GM21825 (cell line): ENCODE results near the gene BUB1B.

ENCODE experiments used
- ATAC-seq: cut with Tn5 transposase; IDR thresholded peaks from one replicate; pipeline ENCODE4 v1.9.1; 2021; ENCODE audit warnings: mild to moderate bottlenecking, moderate library complexity; ENCODE audit not compliant: unreplicated experiment

The BUB1B gene

DNA sequence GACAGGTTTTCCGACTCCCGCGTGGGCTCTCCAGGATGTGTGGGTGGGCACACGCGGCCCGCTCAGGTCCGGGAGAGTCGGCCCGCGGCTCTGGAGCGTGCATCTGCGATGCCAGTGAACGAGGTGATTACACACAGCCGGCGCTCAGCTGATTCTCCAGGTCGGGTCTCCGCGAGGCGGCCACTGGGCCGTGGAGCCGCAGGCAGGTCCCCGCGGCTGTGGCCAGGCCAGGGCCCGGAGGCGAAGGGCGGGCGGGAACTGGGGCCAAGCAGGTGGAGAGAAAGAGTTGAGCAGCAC is 91.2 kb downstream of the BUB1B start:
- ATAC-seq: no peak

GRCh38 chr15:40252438-40253166 is 91.7 kb downstream of the BUB1B start:
- no peak for ATAC-seq

DNA sequence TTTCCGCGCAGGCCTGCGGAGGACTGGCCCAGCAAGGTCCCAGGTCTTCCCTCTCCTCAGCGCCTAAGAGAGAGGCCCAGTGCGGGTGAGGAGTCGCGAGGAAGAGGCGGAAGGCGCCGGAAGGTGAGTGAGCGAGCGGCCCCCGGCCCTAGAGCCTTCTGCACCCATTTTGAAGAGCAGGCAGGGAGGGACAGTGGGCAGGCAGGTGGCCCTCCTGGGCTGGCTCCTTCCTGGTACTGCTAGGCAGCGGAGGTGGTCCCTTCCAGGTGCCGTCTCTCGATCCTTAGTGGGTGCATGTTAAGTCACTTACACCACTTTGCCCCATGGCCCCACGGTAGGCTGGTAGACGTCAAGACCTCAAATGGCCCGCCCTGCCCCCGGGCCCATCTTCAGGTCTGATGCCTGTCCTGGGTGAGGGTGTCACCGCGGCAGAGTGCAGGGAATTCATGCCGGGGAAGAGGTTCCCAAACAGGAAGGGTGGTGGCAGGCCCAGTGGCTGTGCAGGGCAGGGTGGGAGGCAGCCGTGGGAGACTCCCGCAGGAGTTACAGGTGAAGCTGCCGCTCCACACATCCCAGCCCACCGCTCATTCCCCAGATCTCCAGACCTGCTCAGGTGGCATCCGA is 92.4 kb downstream of the BUB1B start:
- ATAC-seq: no peak

DNA sequence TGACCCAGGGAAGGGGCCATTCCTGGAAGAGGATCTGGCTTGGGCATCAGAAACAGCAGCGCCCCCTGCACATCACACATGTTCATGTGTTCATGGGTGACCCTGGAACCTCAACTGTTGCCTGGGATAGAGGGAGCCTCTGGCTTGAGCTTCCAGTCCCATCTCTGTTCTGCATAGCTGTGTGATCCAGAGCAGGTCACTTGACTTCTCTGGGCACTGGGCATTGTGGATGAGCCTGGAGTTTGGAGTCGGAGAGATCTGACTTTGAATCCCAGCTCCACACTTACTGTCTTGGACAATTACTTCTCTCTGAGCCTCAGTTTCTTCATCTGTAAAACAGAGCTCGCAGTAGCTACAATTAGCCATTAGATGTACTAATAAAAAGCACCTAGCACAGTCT is 93.6 kb downstream of the BUB1B start:
- ATAC-seq: no peak

DNA sequence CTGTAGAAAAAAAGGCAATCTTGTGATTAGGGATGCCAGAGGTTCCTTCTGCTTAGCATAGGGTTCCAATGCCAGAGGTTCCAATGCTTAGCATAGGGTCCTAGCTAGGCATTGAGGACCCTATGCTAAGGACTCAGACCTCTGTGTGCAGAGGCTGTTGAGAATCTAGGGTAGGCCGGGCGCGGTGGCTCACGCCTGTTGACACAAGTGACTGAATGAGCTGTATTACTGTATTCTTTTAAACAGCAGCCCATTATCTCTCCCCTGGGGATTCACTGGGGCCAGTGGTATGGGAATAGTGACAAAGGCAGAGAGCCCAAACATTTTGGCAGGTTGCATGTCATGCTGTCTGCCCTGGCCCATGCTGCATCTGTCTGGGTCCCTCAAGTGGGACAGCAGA is 94.2 kb downstream of the BUB1B start:
- ATAC-seq: no peak

DNA sequence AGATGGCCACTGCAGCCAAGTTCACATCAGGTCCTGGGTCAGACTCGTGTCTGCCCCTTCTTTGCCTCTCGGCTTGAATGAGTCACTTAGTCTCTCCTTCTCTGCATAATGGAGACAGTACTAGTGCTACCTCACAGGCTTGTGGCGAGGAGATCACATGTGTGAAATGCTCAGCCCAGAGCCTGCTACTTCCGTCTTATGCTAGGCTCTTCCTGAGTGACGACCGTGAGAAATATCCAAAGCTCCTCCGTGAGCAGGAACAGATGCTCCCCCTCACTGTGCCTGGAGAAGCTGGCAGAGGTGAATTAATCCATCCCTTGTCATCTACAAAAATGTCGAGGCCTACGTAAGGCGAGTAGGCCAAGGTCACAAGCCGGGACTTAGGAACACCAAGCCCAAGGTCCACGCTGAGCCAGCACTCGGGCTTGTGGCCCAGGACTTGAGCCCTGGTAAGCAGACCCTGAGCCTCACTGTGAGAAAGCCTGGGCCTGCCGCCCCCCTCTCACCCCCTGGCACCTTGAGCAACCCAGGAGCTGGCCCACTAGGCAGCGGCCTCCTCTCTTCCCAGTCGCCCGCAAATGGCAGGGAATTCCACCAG is 95.9 kb downstream of the BUB1B start:
- ATAC-seq: no peak

DNA sequence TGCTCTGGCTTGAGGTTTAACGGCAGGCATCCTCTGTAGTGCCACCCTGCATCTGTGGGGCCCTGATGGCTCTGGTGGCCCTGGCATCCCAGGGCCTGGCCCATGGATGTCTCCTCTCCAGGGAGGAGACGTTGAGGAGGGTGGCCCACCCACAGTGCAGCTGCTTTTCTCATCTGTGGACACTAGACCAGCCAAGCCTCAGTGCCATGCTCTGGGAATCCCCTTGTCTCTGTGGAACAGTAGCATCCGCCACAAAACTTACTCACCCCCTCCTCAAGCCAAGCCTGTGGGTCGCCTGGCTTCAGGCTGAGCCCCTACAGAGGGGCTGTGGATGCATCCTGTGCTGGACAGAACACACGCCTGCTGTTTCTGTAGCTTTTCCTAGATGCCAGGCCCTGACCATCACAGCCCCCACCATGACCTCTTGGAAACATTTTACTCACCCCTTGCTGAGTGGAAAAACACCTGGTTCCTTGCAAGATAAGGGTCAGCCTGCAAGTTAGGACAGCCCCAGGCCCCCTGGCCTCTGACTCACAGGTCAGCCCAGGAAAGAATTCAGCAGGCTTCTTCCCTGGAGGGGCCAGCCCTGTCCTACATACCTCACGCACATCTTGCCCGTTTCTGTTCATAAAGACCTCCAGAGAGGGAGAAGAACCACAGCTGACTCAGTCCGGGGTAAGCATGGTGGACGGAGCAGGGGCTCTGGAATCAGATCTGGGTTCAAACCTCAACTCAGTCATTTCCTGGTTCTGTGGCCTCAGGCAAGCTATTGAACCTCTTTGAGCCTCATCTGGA is 97.0 kb downstream of the BUB1B start:
- ATAC-seq: no peak

DNA sequence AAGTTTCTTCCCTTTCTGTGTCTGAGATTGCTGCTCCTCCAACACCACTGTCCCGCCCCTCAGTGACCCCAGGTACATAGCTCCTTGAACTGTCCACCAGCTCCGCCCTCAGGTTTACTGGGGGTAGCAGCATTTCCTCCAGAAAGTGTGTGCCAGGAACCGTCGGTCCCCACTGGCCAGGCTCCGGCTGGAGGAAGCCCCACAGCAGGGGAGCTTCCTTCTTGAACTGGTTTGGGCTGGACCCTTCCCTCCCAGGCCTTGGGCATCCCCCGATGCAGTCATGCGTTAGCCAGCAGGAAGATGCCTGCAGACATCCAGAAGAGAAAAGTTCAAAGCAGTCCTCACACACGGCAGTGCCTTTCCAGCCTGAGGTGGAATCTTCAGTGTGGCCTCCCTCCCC is 97.7 kb downstream of the BUB1B start:
- ATAC-seq: no peak

DNA sequence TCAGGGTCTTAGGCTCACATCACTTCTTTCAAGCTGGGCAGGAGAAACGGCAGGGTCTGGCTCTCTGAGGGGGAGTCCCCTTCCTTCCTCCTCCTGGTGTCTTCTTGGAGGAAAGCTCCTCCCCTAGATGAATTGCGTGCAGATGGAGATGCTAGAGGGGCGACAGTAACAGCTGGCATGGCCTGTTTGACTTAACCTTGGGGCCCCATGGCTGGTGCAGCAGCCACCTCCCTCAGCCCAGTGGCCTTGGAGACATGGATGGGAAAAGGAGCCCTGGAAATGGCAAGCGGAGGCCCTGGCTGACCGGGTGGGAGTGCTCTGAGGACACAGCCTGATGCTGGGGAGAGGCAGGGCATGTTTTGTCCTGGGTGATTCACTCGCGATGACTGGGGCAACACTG is 98.2 kb downstream of the BUB1B start:
- ATAC-seq: no peak

DNA sequence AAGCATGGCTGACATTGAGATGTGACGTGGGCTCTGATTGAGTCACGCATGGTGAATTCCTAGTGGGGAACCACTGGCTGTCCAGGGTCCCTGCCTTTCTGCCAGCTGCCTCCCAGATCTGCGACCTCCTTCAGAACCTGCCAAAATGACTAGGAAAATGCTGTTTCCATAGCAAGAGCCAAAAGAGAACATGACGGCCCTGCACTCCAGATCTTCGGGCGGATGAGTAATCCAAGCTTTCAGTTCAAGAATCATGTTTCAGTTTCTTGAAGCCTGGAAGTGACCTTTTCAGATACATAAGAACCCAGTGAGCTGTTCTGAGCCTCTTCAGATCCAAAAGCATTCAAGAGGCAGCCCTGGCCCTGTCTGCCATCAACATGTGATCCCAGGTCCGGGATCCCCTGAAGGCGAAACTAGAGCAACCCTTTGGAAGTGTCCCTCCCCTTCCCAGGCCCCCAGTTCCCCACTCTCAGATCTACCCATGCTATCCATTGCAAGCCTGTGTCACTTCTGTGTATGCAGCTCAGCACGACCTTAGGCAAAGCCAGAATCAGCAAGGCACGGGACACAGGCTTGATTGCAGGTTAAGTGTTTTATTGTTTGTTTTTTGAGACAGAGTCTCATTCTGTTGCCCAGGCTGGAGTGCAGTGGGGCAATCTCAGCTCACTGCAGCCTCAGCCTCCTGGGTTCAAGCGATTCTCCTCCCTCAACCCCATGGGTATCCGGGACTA is 102.3 kb downstream of the BUB1B start:
- no peak for ATAC-seq

DNA sequence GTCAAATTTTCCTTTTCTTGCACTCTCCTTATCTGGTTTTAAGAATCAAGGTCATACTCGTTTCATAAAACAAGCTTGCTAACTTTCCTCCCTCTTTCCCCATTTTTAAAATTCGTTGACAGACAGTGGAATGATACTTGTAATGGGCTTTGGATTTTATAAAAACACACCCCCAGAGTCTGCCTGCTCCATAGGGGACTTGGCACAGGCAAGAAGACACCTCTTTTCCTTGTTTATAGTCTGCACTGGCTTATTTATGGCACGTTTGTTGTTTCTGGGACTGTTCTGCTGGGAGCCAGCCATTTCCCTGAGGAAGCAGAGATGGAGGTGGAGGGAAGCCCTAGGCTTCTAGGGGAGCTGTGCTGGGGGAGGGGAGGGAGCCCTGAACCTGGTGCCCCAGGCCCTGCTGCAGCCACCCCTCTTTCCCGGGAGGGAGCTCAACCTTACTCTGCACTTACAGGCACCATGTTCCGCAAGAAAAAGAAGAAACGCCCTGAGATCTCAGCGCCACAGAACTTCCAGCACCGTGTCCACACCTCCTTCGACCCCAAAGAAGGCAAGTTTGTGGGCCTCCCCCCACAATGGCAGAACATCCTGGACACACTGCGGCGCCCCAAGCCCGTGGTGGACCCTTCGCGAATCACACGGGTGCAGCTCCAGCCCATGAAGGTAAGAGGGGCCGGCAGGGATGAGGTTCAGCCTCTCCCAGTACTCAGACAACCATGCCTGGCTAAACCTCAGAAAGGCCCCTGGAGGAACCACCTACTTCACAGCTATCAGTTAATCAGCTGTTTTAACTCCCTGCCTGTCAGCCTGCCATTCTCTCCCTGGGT is 103.7 kb downstream of the BUB1B start:
- no peak for ATAC-seq

GRCh38 chr15:40265355-40265754 is 104.5 kb downstream of the BUB1B start:
- ATAC-seq: no peak

- ATAC-seq: no peak
Measured at GRCh38 chr15:40265875-40266274, 105.0 kb downstream of the BUB1B start.

- no peak for ATAC-seq
Measured at GRCh38 chr15:40266828-40267304, 106.0 kb downstream of the BUB1B start.

DNA sequence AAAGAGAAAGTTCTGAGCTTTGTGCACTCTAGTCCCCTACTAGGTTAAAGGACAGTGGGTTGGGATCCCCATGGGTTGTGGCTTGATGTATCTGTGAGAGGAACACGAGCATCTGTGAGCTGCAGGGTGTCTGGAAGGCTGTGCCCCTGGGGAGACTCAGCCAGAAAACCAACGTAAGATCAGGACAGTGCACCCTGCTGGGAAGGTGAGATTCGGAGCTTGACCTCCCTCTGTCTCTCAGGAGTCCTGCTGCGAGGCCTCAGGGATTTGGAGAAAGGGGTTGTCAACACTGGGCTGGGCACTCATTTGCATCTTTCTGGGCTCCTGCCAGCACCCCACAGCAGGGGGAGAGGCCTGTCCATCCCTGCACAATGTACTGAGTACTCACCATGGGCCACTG is 106.8 kb downstream of the BUB1B start:
- ATAC-seq: no peak

- ATAC-seq: no peak
Measured at GRCh38 chr15:40269604-40270003, 108.7 kb downstream of the BUB1B start.

- ATAC-seq: no peak
Measured at GRCh38 chr15:40270246-40270995, 109.6 kb downstream of the BUB1B start.
